Glutamatergic neuron (in vitro differentiated cells): Measurements from ENCODE around the gene CCDC28A. TPM values are rescaled to one million over a fixed set of nuclear protein-coding genes. Genes with fewer than 3 reads are reported as not detected.

Experiments
- DNase-seq: peaks from one replicate; pipeline ENCODE4 v3.0.0; 2022
- H3K27ac Mint-ChIP-seq: one replicate; pipeline ENCODE4 v1.8.0; 2020; ENCODE audit warnings: mild to moderate bottlenecking, mixed read lengths, inconsistent platforms; ENCODE audit not compliant: unreplicated experiment
- H3K27me3 Mint-ChIP-seq: one replicate; pipeline ENCODE4 v1.8.0; 2020; ENCODE audit warnings: mild to moderate bottlenecking, moderate library complexity, mixed read lengths, inconsistent platforms; ENCODE audit not compliant: unreplicated experiment
- H3K36me3 Mint-ChIP-seq: one replicate; pipeline ENCODE4 v1.8.0; 2020; ENCODE audit warnings: mild to moderate bottlenecking, mixed read lengths, inconsistent platforms; ENCODE audit not compliant: unreplicated experiment
- H3K4me1 Mint-ChIP-seq: one replicate; pipeline ENCODE4 v1.8.0; 2020; ENCODE audit warnings: mild to moderate bottlenecking, low read depth, mixed read lengths, inconsistent platforms; ENCODE audit not compliant: unreplicated experiment
- H3K4me3 Mint-ChIP-seq: one replicate; pipeline ENCODE4 v1.8.0; 2020; ENCODE audit warnings: mild to moderate bottlenecking, mixed read lengths, inconsistent platforms; ENCODE audit not compliant: unreplicated experiment
- H3K9me3 Mint-ChIP-seq: one replicate; pipeline ENCODE4 v1.8.0; 2020; ENCODE audit warnings: mild to moderate bottlenecking, moderate library complexity, mixed read lengths, inconsistent platforms; ENCODE audit not compliant: unreplicated experiment
- total RNA-seq: library from RNA; stranded (reverse); fragmentation: NEBNext Ultra II Directional; extraction: Animal tissue kit (Norgen Biotek cat#: 25700); gene quantifications from one replicate; pipeline ENCODE4 v1.2.1, GENCODE V29; 2021; ENCODE audit not compliant: unreplicated experiment
- TF ChIP-seq, protein P1 (sequence below): fragments of 200-600 bp; sonication (generic); IDR thresholded peaks from one replicate; pipeline ENCODE4 v1.5.0; 2021; ENCODE audit not compliant: partially characterized antibody, unreplicated experiment

CCDC28A gene
- total RNA-seq, 1 donor from 2014 or later = 10.1 TPM

DNA sequence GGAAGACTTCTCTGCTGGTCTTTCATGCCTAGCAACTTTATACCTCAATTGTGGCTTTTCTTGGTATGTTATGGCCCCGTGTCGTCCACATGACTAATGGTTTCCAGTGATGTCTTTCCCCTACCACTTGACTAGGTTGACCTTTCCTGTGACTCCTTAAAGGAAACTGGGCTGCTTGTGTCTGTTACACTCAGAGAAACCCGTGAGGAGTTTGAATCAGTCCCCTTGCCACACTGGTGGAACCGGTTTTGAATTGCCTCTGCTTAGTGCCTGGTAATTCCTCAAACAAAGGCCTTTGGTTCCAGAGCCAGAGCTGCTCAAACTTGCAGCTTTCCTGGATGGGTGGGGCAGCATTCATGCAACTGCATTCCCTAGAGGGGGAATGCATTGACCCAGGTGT is 44.2 kb downstream of the CCDC28A start:
- TF ChIP-seq, protein P1, sequence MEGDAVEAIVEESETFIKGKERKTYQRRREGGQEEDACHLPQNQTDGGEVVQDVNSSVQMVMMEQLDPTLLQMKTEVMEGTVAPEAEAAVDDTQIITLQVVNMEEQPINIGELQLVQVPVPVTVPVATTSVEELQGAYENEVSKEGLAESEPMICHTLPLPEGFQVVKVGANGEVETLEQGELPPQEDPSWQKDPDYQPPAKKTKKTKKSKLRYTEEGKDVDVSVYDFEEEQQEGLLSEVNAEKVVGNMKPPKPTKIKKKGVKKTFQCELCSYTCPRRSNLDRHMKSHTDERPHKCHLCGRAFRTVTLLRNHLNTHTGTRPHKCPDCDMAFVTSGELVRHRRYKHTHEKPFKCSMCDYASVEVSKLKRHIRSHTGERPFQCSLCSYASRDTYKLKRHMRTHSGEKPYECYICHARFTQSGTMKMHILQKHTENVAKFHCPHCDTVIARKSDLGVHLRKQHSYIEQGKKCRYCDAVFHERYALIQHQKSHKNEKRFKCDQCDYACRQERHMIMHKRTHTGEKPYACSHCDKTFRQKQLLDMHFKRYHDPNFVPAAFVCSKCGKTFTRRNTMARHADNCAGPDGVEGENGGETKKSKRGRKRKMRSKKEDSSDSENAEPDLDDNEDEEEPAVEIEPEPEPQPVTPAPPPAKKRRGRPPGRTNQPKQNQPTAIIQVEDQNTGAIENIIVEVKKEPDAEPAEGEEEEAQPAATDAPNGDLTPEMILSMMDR = no peak
- peak overlapping the region; percentile 54 for H3K27ac Mint-ChIP-seq
- DNase-seq = no peak
- no peaks in the 10 kb centered on the region for H3K36me3 Mint-ChIP-seq
- peaks cover 44% of the 10 kb centered on the region for H3K4me1 Mint-ChIP-seq
- H3K4me3 Mint-ChIP-seq = peak overlapping the region; percentile 2
- H3K9me3 Mint-ChIP-seq = peaks cover 9% of the 10 kb centered on the region
- H3K27me3 Mint-ChIP-seq = peaks cover 8% of the 10 kb centered on the region

- H3K36me3 Mint-ChIP-seq = no peaks in the 10 kb centered on the region
- H3K9me3 Mint-ChIP-seq = peaks cover 9% of the 10 kb centered on the region
- TF ChIP-seq, protein P1 = no peak
- H3K27ac Mint-ChIP-seq = peak overlapping the region; percentile 54
- H3K4me1 Mint-ChIP-seq = peaks cover 41% of the 10 kb centered on the region
- H3K27me3 Mint-ChIP-seq = peaks cover 8% of the 10 kb centered on the region
- H3K4me3 Mint-ChIP-seq = no peak overlapping the region
- DNase-seq = no peak
Observed at GRCh38 chr6:138818496-138819194, 45.1 kb downstream of the CCDC28A start.

- no peaks in the 10 kb centered on the region for H3K9me3 Mint-ChIP-seq
- TF ChIP-seq, protein P1 = no peak
- peaks cover 2% of the 10 kb centered on the region for H3K27me3 Mint-ChIP-seq
- peaks cover 15% of the 10 kb centered on the region for H3K4me1 Mint-ChIP-seq
- no peak for DNase-seq
- H3K4me3 Mint-ChIP-seq = no peak overlapping the region
- H3K36me3 Mint-ChIP-seq = no peaks in the 10 kb centered on the region
- H3K27ac Mint-ChIP-seq = no peak overlapping the region
Observed at GRCh38 chr6:138821519-138821918, 48.0 kb downstream of the CCDC28A start.

GRCh38 chr6:138824482-138825144 is 51.0 kb downstream of the CCDC28A start:
- TF ChIP-seq, protein P1 = no peak
- H3K27ac Mint-ChIP-seq = no peak overlapping the region
- no peak for DNase-seq

GRCh38 chr6:138830248-138830647 is 56.7 kb downstream of the CCDC28A start:
- Mint-ChIP-seq H3K4me1 (peaks cover 6% of the 10 kb centered on the region), H3K36me3 (no peaks in the 10 kb centered on the region), H3K27ac (no peak overlapping the region), H3K27me3 (peaks cover 2% of the 10 kb centered on the region), H3K9me3 (no peaks in the 10 kb centered on the region), H3K4me3 (no peak overlapping the region)
- TF ChIP-seq, protein P1 = no peak
- no peak for DNase-seq

More at GRCh38 chr6:138824482-138825144, 51.0 kb downstream of the CCDC28A start:
- Mint-ChIP-seq H3K4me3 (no peak overlapping the region), H3K27me3 (no peaks in the 10 kb centered on the region), H3K9me3 (no peaks in the 10 kb centered on the region), H3K36me3 (no peaks in the 10 kb centered on the region), H3K4me1 (no peaks in the 10 kb centered on the region)
